ENCODE data around the gene ANKS1B.
A peak's percentile ranks its signal among the peaks of the same experiment; 100 is the strongest.

The ANKS1B gene

DNA sequence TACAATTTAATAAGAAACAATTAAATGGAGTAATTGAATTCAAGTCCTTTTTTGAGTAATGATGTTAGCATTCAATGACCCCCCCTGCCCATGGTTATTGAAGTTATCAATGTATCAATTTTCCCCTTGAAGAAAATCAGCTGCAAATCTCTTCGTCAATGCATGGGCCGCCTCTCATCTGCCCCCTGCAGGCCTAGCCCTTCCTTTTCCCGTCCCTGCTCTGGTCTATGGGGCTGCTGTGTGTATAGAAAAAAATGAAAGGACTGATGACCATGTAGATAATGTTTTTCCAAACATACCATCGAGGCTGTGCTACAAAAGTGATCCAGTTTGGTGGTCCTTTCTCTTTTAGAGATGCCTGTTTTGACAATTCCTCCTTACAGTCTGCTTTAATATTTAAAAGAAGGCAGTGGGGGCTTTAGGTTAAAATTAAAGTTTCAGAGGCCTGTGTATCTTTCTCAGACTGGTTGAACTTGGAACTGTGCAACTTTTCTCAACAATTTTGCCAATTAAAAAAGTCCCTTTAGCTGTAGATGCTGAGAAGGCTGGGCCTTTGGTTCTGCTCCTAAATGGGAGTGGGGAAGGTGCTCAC is 1241.3 kb downstream of the ANKS1B start:
- H3F3A ChIP-seq (ENCODE audit: insufficient read depth, low read length), result no peaks in the 10 kb centered on the region
- H3K79me2 ChIP-seq (ENCODE audit: insufficient read depth, low read length), result no peaks in the 10 kb centered on the region
- no peaks in the 10 kb centered on the region for H3K4me1 ChIP-seq (ENCODE audit: insufficient read depth, low read length, severe bottlenecking)
- H4K20me1 ChIP-seq (ENCODE audit: insufficient read depth, low read length), result no peaks in the 10 kb centered on the region
- H3K4me3 ChIP-seq (ENCODE audit: low read depth, low read length, poor library complexity, severe bottlenecking), result no peak overlapping the region
- H3K9me2 ChIP-seq (ENCODE audit: low read depth, low read length), result no peaks in the 10 kb centered on the region
- no peak for TF ChIP-seq EZH2 (IDR thresholded peaks at IDR 0.05; ENCODE audit: borderline replicate concordance, low read length)
- TF ChIP-seq, protein P1, sequence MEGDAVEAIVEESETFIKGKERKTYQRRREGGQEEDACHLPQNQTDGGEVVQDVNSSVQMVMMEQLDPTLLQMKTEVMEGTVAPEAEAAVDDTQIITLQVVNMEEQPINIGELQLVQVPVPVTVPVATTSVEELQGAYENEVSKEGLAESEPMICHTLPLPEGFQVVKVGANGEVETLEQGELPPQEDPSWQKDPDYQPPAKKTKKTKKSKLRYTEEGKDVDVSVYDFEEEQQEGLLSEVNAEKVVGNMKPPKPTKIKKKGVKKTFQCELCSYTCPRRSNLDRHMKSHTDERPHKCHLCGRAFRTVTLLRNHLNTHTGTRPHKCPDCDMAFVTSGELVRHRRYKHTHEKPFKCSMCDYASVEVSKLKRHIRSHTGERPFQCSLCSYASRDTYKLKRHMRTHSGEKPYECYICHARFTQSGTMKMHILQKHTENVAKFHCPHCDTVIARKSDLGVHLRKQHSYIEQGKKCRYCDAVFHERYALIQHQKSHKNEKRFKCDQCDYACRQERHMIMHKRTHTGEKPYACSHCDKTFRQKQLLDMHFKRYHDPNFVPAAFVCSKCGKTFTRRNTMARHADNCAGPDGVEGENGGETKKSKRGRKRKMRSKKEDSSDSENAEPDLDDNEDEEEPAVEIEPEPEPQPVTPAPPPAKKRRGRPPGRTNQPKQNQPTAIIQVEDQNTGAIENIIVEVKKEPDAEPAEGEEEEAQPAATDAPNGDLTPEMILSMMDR (IDR thresholded peaks at IDR 0.05; ENCODE audit: low read length), result peak; percentile 84
- no peaks in the 10 kb centered on the region for H3K36me3 ChIP-seq (ENCODE audit: insufficient read depth, low read length)
- no peaks in the 10 kb centered on the region for H3K9me3 ChIP-seq (ENCODE audit: low read length)
- no peak overlapping the region for H2AFZ ChIP-seq (ENCODE audit: low read length)
- no peak overlapping the region for H3K9ac ChIP-seq (ENCODE audit: low read length)
- H3K4me2 ChIP-seq (ENCODE audit: low read length), result no peak overlapping the region
- H3K27me3 ChIP-seq (ENCODE audit: insufficient read depth, low read length), result no peaks in the 10 kb centered on the region
- H3K27ac ChIP-seq (ENCODE audit: low read depth, low read length, poor library complexity, severe bottlenecking), result no peak overlapping the region

DNA sequence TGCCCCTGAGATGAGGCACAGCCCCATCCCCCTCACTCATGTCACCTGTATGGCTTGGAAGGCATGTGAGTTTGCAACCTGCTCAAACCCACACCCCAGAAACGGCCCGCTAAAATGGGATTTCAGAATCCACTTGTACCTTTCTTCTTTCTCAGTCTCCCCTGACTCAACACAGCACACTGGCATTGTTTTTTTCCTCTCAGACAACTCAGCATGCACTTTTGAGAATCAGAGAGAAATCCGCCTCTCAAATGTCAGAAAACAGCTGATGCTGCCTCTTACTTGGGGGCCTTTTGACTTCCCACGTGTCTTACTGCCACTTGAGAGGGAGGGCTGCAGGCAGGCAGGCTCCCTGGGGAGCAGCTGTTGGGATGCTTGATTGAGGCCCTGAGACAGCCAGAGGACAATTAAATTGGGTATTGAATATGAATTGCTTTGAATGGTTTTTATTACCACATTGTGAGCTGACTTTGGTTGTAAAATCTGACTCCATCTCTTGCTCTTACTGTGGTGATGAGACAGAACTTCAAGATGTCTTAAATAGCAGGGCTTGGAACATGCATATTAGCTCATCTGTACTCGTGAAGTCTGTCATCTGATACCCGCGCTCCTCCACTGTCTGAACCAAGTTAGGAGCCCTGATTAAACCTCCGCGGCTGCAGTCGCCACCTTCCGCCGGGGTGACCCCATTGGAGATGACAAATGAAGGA is 1243.0 kb downstream of the ANKS1B start:
- H3K4me2 ChIP-seq (ENCODE audit: low read length), result no peak overlapping the region
- no peaks in the 10 kb centered on the region for H3K27me3 ChIP-seq (ENCODE audit: insufficient read depth, low read length)
- no peaks in the 10 kb centered on the region for H3K9me3 ChIP-seq (ENCODE audit: low read length)
- H3K4me3 ChIP-seq (ENCODE audit: low read depth, low read length, poor library complexity, severe bottlenecking), result no peak overlapping the region
- no peaks in the 10 kb centered on the region for H4K20me1 ChIP-seq (ENCODE audit: insufficient read depth, low read length)
- H3K9me2 ChIP-seq (ENCODE audit: low read depth, low read length), result no peaks in the 10 kb centered on the region
- no peak overlapping the region for H2AFZ ChIP-seq (ENCODE audit: low read length)
- TF ChIP-seq, protein P1 (IDR thresholded peaks at IDR 0.05; ENCODE audit: low read length), result no peak
- no peak for TF ChIP-seq EZH2 (IDR thresholded peaks at IDR 0.05; ENCODE audit: borderline replicate concordance, low read length)
- no peaks in the 10 kb centered on the region for H3F3A ChIP-seq (ENCODE audit: insufficient read depth, low read length)
- H3K79me2 ChIP-seq (ENCODE audit: insufficient read depth, low read length), result no peaks in the 10 kb centered on the region
- H3K36me3 ChIP-seq (ENCODE audit: insufficient read depth, low read length), result no peaks in the 10 kb centered on the region
- H3K9ac ChIP-seq (ENCODE audit: low read length), result no peak overlapping the region
- no peaks in the 10 kb centered on the region for H3K4me1 ChIP-seq (ENCODE audit: insufficient read depth, low read length, severe bottlenecking)
- H3K27ac ChIP-seq (ENCODE audit: low read depth, low read length, poor library complexity, severe bottlenecking), result no peak overlapping the region

DNA sequence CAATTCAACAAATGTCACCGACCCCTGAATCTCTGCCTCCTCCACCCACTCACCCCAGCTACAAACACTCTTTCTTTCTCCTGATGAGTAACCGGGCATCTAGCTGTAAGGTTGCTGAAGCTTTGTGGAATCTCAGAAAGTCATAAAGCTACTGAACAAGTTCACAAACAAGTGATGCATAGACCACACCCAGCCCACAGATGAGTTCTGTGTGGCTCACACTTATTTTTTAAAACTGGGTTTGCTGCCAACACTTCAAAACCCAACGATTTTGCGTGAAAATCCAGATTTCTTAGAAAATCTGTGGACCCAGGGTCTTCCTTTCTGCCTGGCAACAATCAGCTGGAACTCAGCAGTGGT is 1243.6 kb downstream of the ANKS1B start:
- no peak overlapping the region for H3K4me2 ChIP-seq (ENCODE audit: low read length)
- H3K9me3 ChIP-seq (ENCODE audit: low read length), result no peaks in the 10 kb centered on the region
- no peaks in the 10 kb centered on the region for H3K9me2 ChIP-seq (ENCODE audit: low read depth, low read length)
- no peaks in the 10 kb centered on the region for H3F3A ChIP-seq (ENCODE audit: insufficient read depth, low read length)
- no peaks in the 10 kb centered on the region for H3K79me2 ChIP-seq (ENCODE audit: insufficient read depth, low read length)
- no peak overlapping the region for H3K27ac ChIP-seq (ENCODE audit: low read depth, low read length, poor library complexity, severe bottlenecking)
- H3K9ac ChIP-seq (ENCODE audit: low read length), result no peak overlapping the region
- H3K4me1 ChIP-seq (ENCODE audit: insufficient read depth, low read length, severe bottlenecking), result no peaks in the 10 kb centered on the region
- H3K36me3 ChIP-seq (ENCODE audit: insufficient read depth, low read length), result no peaks in the 10 kb centered on the region
- H4K20me1 ChIP-seq (ENCODE audit: insufficient read depth, low read length), result no peaks in the 10 kb centered on the region
- no peak overlapping the region for H3K4me3 ChIP-seq (ENCODE audit: low read depth, low read length, poor library complexity, severe bottlenecking)
- no peak for TF ChIP-seq EZH2 (IDR thresholded peaks at IDR 0.05; ENCODE audit: borderline replicate concordance, low read length)
- H2AFZ ChIP-seq (ENCODE audit: low read length), result no peak overlapping the region
- no peaks in the 10 kb centered on the region for H3K27me3 ChIP-seq (ENCODE audit: insufficient read depth, low read length)

DNA sequence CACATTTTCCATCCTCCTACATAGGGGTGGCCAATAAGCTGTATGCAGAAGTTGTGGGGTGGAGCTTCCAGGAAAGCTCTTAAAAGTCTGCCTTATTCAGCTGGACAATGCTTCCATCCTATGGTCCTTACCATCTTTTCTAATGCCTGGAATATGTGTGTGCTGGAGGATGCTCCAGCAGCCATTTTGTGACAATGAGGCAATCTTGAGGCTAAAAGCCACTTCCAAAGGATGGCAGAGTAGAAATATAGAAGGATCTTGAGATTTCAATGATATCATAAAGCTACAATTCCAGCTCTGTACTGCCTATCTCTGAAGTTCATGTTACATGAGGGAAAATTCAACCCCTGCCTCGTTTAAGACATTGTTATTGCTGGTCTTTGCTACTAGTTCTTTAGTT is 1244.0 kb downstream of the ANKS1B start:
- Histone ChIP-seq H3K27ac (ENCODE audit: low read depth, low read length, poor library complexity, severe bottlenecking) (no peak overlapping the region), H4K20me1 (ENCODE audit: insufficient read depth, low read length) (no peaks in the 10 kb centered on the region), H3K9me3 (ENCODE audit: low read length) (no peaks in the 10 kb centered on the region), H3K4me1 (ENCODE audit: insufficient read depth, low read length, severe bottlenecking) (no peaks in the 10 kb centered on the region), H3K36me3 (ENCODE audit: insufficient read depth, low read length) (no peaks in the 10 kb centered on the region), H3K9me2 (ENCODE audit: low read depth, low read length) (no peaks in the 10 kb centered on the region), H3K4me3 (ENCODE audit: low read depth, low read length, poor library complexity, severe bottlenecking) (no peak overlapping the region), H3K9ac (ENCODE audit: low read length) (no peak overlapping the region), H3K4me2 (ENCODE audit: low read length) (no peak overlapping the region), H3F3A (ENCODE audit: insufficient read depth, low read length) (no peaks in the 10 kb centered on the region), H3K79me2 (ENCODE audit: insufficient read depth, low read length) (no peaks in the 10 kb centered on the region), H3K27me3 (ENCODE audit: insufficient read depth, low read length) (no peaks in the 10 kb centered on the region), H2AFZ (ENCODE audit: low read length) (no peak overlapping the region)
- TF ChIP-seq EZH2 (IDR thresholded peaks at IDR 0.05; ENCODE audit: borderline replicate concordance, low read length), result no peak
- TF ChIP-seq, protein P1 (IDR thresholded peaks at IDR 0.05; ENCODE audit: low read length), result no peak

All from OCI-LY1 (cell line).